T follicular helper cell (primary cell): ENCODE data around the gene RASAL1.

ENCODE experiments used
- DNase-seq: peaks from one replicate; pipeline ENCODE4 v3.0.0-alpha.2; 2020; ENCODE audit warnings: low read depth
- total RNA-seq, 2 experiments: gene quantifications; one replicate each; lab custom pipeline; 2026; lab: John Stamatoyannopoulos, UW

The RASAL1 gene
- total RNA-seq: 0.13 to 0.72 reads per million in 2 experiments

- DNase-seq: peak; percentile 80
Measured at GRCh38 chr12:113135178-113136127, at the start of gene RASAL1. TSS of gene RASAL1 (minus strand) at chr12:113135761. CDS start at chr12:113135462, 299 bp downstream.

GRCh38 chr12:113184900-113185179, 49.3 kb upstream of the RASAL1 start:
- peak; percentile 80 for DNase-seq

- no peak for DNase-seq
Measured at GRCh38 chr12:113184098-113184899, 48.7 kb upstream of the RASAL1 start.

- DNase-seq: no peak
Measured at GRCh38 chr12:113183030-113183589, 47.5 kb upstream of the RASAL1 start.

GRCh38 chr12:113181975-113182374, 46.4 kb upstream of the RASAL1 start:
- DNase-seq: no peak

DNA sequence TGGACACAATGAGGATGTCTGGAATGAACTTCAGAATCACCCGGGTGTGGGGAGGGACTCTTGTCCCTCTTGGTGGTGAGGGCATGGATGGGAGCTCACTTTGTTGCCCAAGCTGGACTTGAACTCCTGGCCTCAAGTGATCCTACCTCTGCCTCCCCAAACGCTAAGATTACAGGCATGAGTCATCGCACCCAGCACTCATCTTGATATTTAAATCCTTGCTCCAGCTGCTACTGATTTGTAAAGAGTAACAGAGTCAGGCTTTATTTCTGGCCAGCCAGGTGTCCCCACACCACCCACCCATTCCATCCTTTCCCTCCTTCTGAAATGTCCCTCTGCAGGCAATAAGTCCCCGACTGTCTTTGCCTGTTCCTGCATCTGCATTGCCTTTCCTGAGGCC, 44.8 kb upstream of the RASAL1 start:
- no peak for DNase-seq

GRCh38 chr12:113179023-113179422, 43.5 kb upstream of the RASAL1 start:
- DNase-seq: no peak

- DNase-seq: peak; percentile 67
Measured at GRCh38 chr12:113174461-113175384, 39.2 kb upstream of the RASAL1 start.

GRCh38 chr12:113173081-113173698, 37.6 kb upstream of the RASAL1 start:
- DNase-seq: no peak

- DNase-seq: no peak
Measured at GRCh38 chr12:113172185-113172584, 36.6 kb upstream of the RASAL1 start.

DNA sequence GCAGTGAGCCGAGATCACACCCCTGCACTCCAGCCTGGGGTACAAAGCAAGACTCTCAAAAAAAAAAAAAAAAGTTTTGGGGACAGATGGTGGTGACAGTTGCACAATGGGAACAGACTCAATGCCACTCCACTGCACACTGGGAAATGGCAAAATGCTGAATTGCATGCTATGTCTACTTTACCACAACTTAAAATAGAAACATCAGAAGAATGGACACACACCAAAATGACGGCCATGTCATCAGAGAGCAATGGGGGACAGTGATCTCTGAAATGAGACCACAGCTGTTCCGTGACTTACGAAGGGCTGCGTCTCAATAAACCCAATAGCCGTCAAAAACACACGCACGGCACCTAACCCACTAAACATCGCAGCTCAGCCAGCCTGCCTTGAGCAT, 36.0 kb upstream of the RASAL1 start:
- DNase-seq: no peak

- no peak for DNase-seq
Measured at GRCh38 chr12:113170926-113171325, 35.4 kb upstream of the RASAL1 start.

- no peak for DNase-seq
Measured at GRCh38 chr12:113170457-113170856, 34.9 kb upstream of the RASAL1 start.

GRCh38 chr12:113169697-113170096, 34.1 kb upstream of the RASAL1 start:
- no peak for DNase-seq

GRCh38 chr12:113167868-113168267, 32.3 kb upstream of the RASAL1 start:
- no peak for DNase-seq

DNA sequence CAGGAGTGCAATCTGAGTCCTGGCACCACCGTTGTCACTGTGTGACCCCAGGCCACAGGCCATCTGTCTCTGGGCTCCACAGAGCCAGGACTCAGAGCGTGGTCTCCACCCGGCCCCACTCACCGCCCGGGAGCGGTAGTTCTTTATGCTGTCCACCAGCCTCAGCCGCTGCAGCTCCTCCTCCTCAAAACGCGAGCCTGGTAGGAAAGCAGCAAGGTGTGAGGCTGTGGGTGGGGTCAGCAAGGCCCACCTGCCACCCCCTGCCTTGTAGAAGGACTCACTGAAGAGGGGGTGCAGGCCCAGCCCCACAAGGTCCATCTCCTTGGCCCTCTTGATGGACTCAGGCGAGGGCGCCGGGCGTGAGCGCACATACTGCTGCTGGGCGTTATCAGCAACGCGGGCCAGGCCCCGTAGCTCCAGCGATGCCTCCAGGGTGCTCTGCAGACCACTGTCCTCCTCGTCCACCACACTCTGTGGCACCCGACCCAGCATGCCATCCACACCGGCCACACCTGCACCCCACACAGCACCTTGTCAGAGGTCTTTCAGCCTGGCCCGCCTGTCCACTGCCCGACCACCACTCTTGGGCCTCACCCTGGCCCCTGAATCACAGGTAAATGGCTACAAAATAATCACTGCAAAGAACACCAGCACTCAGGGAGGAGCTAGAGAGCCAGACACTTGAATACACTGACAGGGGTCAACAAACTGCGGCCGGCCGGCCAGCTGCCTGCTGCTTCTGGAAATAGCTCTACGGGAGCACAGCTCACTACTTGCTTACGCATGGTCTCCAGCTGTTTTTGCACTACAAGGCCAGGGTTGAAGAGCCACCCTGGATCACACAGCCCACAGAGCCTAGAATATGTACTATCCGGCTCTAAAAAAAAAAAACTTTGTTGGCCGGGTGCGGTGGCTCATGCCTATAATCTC, 30.2 kb upstream of the RASAL1 start:
- no peak for DNase-seq

- no peak for DNase-seq
Measured at GRCh38 chr12:113164014-113164413, 28.5 kb upstream of the RASAL1 start.

DNA sequence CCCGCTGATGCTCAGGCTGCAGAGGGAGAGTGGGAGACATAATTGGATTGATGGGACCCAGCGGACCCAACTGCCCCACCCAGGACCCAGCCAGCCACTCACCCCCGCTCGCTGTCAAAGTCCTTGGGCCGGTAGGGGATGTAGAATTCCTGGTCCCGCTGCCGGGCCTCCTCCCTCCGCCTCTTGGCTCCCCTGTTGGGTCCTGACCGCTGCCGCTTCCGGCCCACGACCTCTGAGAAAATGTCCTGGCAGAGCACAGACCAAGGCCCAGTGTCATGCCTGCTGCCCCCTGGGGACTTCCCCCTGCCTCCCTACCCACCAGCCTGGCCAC, 27.4 kb upstream of the RASAL1 start:
- DNase-seq: no peak

GRCh38 chr12:113162102-113163029, 26.8 kb upstream of the RASAL1 start:
- no peak for DNase-seq
